GM23338 (cell line): Measurements from ENCODE around the gene SOX9. TPM values are rescaled to one million over a fixed set of nuclear protein-coding genes. Genes with fewer than 3 reads are reported as not detected.

Experiments
- ATAC-seq: fragments of 200-7000 bp; cut with Tn5 transposase; 3 replicates; pipeline ENCODE4 v1.9.1; 2020
- DNase-seq: peaks from one replicate; pipeline ENCODE4 v3.0.0-alpha.2; 2015; ENCODE audit warnings: low spot score
- H2AFZ ChIP-seq: fragments of 200-600 bp; sonication (generic); 2 replicates; pipeline ENCODE4 v1.8.0; 2016; ENCODE audit warnings: antibody characterized with exemption, mild to moderate bottlenecking, moderate library complexity
- H3F3A ChIP-seq: fragments of 200-600 bp; sonication (generic); replicated peaks from 2 replicates; pipeline ENCODE4 v1.8.0; 2017; ENCODE audit warnings: antibody characterized with exemption, mixed run types, low read depth
- H3K27ac ChIP-seq: fragments of 200-600 bp; sonication (generic); 2 replicates; pipeline ENCODE4 v1.6.1; 2016; ENCODE audit warnings: low read depth
- H3K27me3 ChIP-seq: fragments of 200-600 bp; sonication (generic); 2 replicates; pipeline ENCODE4 v1.8.0; 2016; ENCODE audit warnings: mild to moderate bottlenecking, mixed run types, moderate library complexity; ENCODE audit not compliant: insufficient read depth
- H3K36me3 ChIP-seq: fragments of 200-600 bp; sonication (generic); 2 replicates; pipeline ENCODE4 v1.8.0; 2016; ENCODE audit warnings: mild to moderate bottlenecking; ENCODE audit not compliant: insufficient read depth
- H3K4me1 ChIP-seq: fragments of 200-600 bp; sonication (generic); 2 replicates; pipeline ENCODE4 v1.8.0; 2016; ENCODE audit warnings: mild to moderate bottlenecking, moderate library complexity; ENCODE audit not compliant: insufficient read depth
- H3K4me2 ChIP-seq: fragments of 200-600 bp; sonication (generic); 2 replicates; pipeline ENCODE4 v1.7.1; 2017; ENCODE audit warnings: mixed run types
- H3K4me3 ChIP-seq: fragments of 200-600 bp; sonication (generic); 2 replicates; pipeline ENCODE4 v1.6.1; 2016; ENCODE audit warnings: mixed run types
- H3K79me2 ChIP-seq: fragments of 200-600 bp; sonication (generic); replicated peaks from 2 replicates; pipeline ENCODE4 v1.8.0; 2017; ENCODE audit warnings: mild to moderate bottlenecking; ENCODE audit not compliant: insufficient read depth
- H3K9me2 ChIP-seq: fragments of 200-600 bp; sonication (generic); 2 replicates; pipeline ENCODE4 v1.8.0; 2017; ENCODE audit not compliant: insufficient read depth
- H4K20me1 ChIP-seq: fragments of 200-600 bp; sonication (generic); replicated peaks from 2 replicates; pipeline ENCODE4 v1.8.0; 2017; ENCODE audit warnings: mild to moderate bottlenecking; ENCODE audit not compliant: insufficient read depth
- H3K27ac Mint-ChIP-seq: 2 replicates; pipeline ENCODE4 v1.8.0; 2020; ENCODE audit warnings: inconsistent platforms, mild to moderate bottlenecking, moderate library complexity, mixed read lengths
- H3K27me3 Mint-ChIP-seq: 3 replicates; pipeline ENCODE4 v1.8.0; 2022; ENCODE audit warnings: low read depth, mild to moderate bottlenecking, moderate library complexity, mixed read lengths, inconsistent platforms; ENCODE audit not compliant: insufficient read depth, poor library complexity
- H3K36me3 Mint-ChIP-seq: 3 replicates; pipeline ENCODE4 v1.8.0; 2021; ENCODE audit warnings: low read depth, mild to moderate bottlenecking, inconsistent platforms, moderate library complexity, mixed read lengths
- H3K4me1 Mint-ChIP-seq: 3 replicates; pipeline ENCODE4 v1.8.0; 2020; ENCODE audit warnings: mild to moderate bottlenecking, inconsistent platforms, mixed read lengths
- H3K4me3 Mint-ChIP-seq: 3 replicates; pipeline ENCODE4 v1.8.0; 2021; ENCODE audit warnings: moderate library complexity, mild to moderate bottlenecking, inconsistent platforms, mixed read lengths
- H3K9me3 Mint-ChIP-seq: 3 replicates; pipeline ENCODE4 v1.8.0; 2020; ENCODE audit warnings: moderate library complexity, mild to moderate bottlenecking, inconsistent platforms, mixed read lengths
- EZH2 ChIP-seq: fragments of 200-600 bp; sonication (generic); IDR thresholded peaks from one replicate; pipeline ENCODE4 v1.8.0; 2017; ENCODE audit warnings: antibody characterized with exemption, mild to moderate bottlenecking, low read depth; ENCODE audit not compliant: unreplicated experiment
- EZH2phosphoT487 ChIP-seq: fragments of 200-600 bp; sonication (generic); IDR thresholded peaks from one replicate; pipeline ENCODE4 v1.8.1; 2018; ENCODE audit warnings: antibody characterized with exemption; ENCODE audit not compliant: unreplicated experiment
- NANOG ChIP-seq: IDR thresholded peaks from 2 replicates; pipeline ENCODE4 v1.6.1; 2016; ENCODE audit warnings: antibody characterized with exemption, borderline replicate concordance
- POLR2AphosphoS5 ChIP-seq: IDR thresholded peaks from 2 replicates; pipeline ENCODE4 v1.6.1; 2016; ENCODE audit warnings: antibody characterized with exemption, low read depth
- STAT1 ChIP-seq: IDR thresholded peaks from one replicate; pipeline ENCODE4 v1.6.1; 2016; ENCODE audit warnings: antibody characterized with exemption; ENCODE audit not compliant: unreplicated experiment
- ZNF114 ChIP-seq: fragments of 250-450 bp; sonication (Bioruptor Pico); IDR thresholded peaks from 2 replicates; pipeline ENCODE4 v1.5.0; 2020; ENCODE audit warnings: mild to moderate bottlenecking, moderate library complexity
- ZNF331 ChIP-seq: fragments of 250-450 bp; sonication (Bioruptor Pico); IDR thresholded peaks from 2 replicates; pipeline ENCODE4 v1.5.0; 2020; ENCODE audit warnings: low read depth, mild to moderate bottlenecking, moderate library complexity
- polyA plus RNA-seq: library from polyadenylated mRNA; unstranded; fragments of >200 nt; fragmentation: Nextera tagmentation; extraction: Ambion mirVana; gene quantifications from 2 replicates; pipeline ENCODE4 v1.2.1, GENCODE V29; 2016
- total RNA-seq: library from RNA; depleted of rRNA; stranded (reverse); fragments of >200 nt; shearing (Covaris generic); gene quantifications from 2 replicates; pipeline ENCODE4 v1.2.3, GENCODE V29; 2014
- TF ChIP-seq, protein P1 (sequence below), 2 experiments: fragments of 200-600 bp in 1 of 2; sonication (generic) in 1 of 2; conservative IDR thresholded peaks; 2 replicates each; pipeline versions ENCODE4 v1.5.1 to v1.6.1; 2016 to 2017; ENCODE audit warnings: antibody characterized with exemption in 2 of 2, low read depth in 2 of 2, mild to moderate bottlenecking in 2 of 2, moderate library complexity in 1 of 2
- TF ChIP-seq, protein P2 (sequence below): IDR thresholded peaks from one replicate; pipeline ENCODE4 v1.6.1; 2018; ENCODE audit warnings: antibody characterized with exemption; ENCODE audit not compliant: unreplicated experiment
- TF ChIP-seq, protein P3 (sequence below): fragments of 250-450 bp; sonication (Bioruptor Pico); IDR thresholded peaks from 2 replicates; pipeline ENCODE4 v1.5.0; 2020; ENCODE audit warnings: mild to moderate bottlenecking, moderate library complexity

The SOX9 gene
- total and polyA plus RNA-seq, 2 experiments from 2014 or later, result 4.4 TPM

DNA sequence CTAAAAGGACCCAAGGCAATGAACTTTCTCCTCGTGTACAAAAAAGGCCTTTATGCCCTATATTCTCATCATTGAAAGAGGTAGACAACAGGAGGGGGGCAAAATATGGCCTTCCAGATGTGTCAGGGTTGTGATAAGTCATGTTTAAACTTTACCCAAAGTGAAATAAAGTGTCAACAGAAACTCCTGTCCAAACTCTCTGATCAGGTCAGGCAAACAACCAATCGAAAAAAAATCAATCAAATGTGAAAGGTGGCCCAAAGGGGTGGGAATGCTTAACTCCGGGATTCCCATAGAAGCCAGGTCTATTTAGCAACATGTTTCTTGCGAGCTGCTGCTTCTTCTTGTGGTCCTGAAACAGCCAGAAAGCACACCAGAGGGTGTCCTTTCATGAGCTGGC, 49.5 kb upstream of the SOX9 start (continued):
- TF ChIP-seq, protein P1, sequence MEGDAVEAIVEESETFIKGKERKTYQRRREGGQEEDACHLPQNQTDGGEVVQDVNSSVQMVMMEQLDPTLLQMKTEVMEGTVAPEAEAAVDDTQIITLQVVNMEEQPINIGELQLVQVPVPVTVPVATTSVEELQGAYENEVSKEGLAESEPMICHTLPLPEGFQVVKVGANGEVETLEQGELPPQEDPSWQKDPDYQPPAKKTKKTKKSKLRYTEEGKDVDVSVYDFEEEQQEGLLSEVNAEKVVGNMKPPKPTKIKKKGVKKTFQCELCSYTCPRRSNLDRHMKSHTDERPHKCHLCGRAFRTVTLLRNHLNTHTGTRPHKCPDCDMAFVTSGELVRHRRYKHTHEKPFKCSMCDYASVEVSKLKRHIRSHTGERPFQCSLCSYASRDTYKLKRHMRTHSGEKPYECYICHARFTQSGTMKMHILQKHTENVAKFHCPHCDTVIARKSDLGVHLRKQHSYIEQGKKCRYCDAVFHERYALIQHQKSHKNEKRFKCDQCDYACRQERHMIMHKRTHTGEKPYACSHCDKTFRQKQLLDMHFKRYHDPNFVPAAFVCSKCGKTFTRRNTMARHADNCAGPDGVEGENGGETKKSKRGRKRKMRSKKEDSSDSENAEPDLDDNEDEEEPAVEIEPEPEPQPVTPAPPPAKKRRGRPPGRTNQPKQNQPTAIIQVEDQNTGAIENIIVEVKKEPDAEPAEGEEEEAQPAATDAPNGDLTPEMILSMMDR (conservative IDR thresholded peaks at IDR 0.05; ENCODE audit: low read depth in 2 of 2), result no peak
- TF ChIP-seq, protein P2, sequence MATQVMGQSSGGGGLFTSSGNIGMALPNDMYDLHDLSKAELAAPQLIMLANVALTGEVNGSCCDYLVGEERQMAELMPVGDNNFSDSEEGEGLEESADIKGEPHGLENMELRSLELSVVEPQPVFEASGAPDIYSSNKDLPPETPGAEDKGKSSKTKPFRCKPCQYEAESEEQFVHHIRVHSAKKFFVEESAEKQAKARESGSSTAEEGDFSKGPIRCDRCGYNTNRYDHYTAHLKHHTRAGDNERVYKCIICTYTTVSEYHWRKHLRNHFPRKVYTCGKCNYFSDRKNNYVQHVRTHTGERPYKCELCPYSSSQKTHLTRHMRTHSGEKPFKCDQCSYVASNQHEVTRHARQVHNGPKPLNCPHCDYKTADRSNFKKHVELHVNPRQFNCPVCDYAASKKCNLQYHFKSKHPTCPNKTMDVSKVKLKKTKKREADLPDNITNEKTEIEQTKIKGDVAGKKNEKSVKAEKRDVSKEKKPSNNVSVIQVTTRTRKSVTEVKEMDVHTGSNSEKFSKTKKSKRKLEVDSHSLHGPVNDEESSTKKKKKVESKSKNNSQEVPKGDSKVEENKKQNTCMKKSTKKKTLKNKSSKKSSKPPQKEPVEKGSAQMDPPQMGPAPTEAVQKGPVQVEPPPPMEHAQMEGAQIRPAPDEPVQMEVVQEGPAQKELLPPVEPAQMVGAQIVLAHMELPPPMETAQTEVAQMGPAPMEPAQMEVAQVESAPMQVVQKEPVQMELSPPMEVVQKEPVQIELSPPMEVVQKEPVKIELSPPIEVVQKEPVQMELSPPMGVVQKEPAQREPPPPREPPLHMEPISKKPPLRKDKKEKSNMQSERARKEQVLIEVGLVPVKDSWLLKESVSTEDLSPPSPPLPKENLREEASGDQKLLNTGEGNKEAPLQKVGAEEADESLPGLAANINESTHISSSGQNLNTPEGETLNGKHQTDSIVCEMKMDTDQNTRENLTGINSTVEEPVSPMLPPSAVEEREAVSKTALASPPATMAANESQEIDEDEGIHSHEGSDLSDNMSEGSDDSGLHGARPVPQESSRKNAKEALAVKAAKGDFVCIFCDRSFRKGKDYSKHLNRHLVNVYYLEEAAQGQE, result no peak
- TF ChIP-seq ZNF331 (CRISPR knock-in tag) (no peak), ZNF114 (CRISPR knock-in tag) (no peak), EZH2phosphoT487 (no peak), POLR2AphosphoS5 (no peak), NANOG (no peak)

DNA sequence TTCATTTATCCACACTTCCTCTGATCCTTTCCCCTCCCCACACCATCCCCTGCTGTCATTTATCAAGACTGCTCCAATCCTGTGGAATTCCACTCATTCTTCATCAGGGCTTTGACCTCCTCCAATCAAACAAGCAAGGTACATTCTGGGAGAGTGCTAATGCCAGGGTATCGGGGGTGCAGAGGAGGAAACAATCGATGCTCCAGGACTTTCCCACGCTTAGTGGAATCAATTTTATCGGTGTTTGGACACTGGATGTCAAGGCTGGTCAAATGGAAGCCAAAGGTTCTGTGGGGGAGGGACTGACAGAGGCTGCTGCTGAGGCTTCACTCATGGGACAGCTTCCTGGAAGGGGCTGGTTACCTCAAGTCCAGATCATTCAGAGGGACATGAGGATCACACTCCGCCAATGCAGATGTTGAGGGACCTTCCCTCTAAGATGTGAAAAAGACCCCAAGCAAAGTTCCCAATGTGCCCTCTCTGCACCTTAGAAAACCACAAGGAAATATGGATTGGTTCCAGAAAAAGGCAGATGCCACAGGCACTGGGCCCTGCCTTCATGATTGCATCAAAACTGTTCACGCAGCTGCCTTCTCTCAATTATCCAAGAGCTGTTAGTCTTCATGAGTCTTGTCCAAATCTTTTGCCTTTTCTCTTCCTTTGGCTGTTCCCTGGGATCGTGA, 44.7 kb upstream of the SOX9 start:
- no peaks in the 10 kb centered on the region; the same call in 1 of the 2 replicates for H3K9me2 ChIP-seq
- no peak for TF ChIP-seq STAT1
- TF ChIP-seq, protein P3, sequence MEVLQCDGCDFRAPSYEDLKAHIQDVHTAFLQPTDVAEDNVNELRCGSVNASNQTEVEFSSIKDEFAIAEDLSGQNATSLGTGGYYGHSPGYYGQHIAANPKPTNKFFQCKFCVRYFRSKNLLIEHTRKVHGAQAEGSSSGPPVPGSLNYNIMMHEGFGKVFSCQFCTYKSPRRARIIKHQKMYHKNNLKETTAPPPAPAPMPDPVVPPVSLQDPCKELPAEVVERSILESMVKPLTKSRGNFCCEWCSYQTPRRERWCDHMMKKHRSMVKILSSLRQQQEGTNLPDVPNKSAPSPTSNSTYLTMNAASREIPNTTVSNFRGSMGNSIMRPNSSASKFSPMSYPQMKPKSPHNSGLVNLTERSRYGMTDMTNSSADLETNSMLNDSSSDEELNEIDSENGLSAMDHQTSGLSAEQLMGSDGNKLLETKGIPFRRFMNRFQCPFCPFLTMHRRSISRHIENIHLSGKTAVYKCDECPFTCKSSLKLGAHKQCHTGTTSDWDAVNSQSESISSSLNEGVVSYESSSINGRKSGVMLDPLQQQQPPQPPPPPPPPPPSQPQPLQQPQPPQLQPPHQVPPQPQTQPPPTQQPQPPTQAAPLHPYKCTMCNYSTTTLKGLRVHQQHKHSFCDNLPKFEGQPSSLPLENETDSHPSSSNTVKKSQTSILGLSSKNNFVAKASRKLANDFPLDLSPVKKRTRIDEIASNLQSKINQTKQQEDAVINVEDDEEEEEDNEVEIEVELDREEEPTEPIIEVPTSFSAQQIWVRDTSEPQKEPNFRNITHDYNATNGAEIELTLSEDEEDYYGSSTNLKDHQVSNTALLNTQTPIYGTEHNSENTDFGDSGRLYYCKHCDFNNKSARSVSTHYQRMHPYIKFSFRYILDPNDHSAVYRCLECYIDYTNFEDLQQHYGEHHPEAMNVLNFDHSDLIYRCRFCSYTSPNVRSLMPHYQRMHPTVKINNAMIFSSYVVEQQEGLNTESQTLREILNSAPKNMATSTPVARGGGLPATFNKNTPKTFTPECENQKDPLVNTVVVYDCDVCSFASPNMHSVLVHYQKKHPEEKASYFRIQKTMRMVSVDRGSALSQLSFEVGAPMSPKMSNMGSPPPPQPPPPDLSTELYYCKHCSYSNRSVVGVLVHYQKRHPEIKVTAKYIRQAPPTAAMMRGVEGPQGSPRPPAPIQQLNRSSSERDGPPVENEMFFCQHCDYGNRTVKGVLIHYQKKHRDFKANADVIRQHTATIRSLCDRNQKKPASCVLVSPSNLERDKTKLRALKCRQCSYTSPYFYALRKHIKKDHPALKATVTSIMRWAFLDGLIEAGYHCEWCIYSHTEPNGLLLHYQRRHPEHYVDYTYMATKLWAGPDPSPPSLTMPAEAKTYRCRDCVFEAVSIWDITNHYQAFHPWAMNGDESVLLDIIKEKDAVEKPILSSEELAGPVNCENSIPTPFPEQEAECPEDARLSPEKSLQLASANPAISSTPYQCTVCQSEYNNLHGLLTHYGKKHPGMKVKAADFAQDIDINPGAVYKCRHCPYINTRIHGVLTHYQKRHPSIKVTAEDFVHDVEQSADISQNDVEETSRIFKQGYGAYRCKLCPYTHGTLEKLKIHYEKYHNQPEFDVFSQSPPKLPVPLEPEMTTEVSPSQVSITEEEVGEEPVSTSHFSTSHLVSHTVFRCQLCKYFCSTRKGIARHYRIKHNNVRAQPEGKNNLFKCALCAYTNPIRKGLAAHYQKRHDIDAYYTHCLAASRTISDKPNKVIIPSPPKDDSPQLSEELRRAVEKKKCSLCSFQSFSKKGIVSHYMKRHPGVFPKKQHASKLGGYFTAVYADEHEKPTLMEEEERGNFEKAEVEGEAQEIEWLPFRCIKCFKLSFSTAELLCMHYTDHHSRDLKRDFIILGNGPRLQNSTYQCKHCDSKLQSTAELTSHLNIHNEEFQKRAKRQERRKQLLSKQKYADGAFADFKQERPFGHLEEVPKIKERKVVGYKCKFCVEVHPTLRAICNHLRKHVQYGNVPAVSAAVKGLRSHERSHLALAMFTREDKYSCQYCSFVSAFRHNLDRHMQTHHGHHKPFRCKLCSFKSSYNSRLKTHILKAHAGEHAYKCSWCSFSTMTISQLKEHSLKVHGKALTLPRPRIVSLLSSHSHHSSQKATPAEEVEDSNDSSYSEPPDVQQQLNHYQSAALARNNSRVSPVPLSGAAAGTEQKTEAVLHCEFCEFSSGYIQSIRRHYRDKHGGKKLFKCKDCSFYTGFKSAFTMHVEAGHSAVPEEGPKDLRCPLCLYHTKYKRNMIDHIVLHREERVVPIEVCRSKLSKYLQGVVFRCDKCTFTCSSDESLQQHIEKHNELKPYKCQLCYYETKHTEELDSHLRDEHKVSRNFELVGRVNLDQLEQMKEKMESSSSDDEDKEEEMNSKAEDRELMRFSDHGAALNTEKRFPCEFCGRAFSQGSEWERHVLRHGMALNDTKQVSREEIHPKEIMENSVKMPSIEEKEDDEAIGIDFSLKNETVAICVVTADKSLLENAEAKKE (CRISPR knock-in tag), result no peak
- TF ChIP-seq ZNF114 (CRISPR knock-in tag), result no peak
- TF ChIP-seq ZNF331 (CRISPR knock-in tag), result no peak
- TF ChIP-seq EZH2, result no peak
- TF ChIP-seq, protein P1 (conservative IDR thresholded peaks at IDR 0.05; ENCODE audit: low read depth in 2 of 2), result no peak
- H4K20me1 ChIP-seq, result no peaks in the 10 kb centered on the region
- H2AFZ ChIP-seq, result no peak overlapping the region
- Mint-ChIP-seq H3K27ac (no peak overlapping the region), H3K9me3 (no peaks in the 10 kb centered on the region), H3K36me3 (no peaks in the 10 kb centered on the region), H3K4me3 (no peak overlapping the region), H3K27me3 (peaks cover 2% of the 10 kb centered on the region), H3K4me1 (no peaks in the 10 kb centered on the region)
- no peak overlapping the region for H3K27ac ChIP-seq
- H3K4me1 ChIP-seq, result no peaks in the 10 kb centered on the region
- H3K36me3 ChIP-seq, result no peaks in the 10 kb centered on the region
- no peaks in the 10 kb centered on the region for H3K27me3 ChIP-seq
- H3K79me2 ChIP-seq, result no peaks in the 10 kb centered on the region
- H3K4me3 ChIP-seq, result no peak overlapping the region
- ATAC-seq, result no peak
- DNase-seq, result no peak
- no peaks in the 10 kb centered on the region for H3F3A ChIP-seq
- H3K4me2 ChIP-seq, result no peak overlapping the region
